ENCODE data around the gene SORL1.
A peak's percentile ranks its signal among the peaks of the same experiment; 100 is the strongest.
"Not testable (repeated sequence)": the region's sequence is repeated elsewhere in the genome, so short reads cannot be mapped to it uniquely, and the experiment has no call there.

Gene SORL1, protein sequence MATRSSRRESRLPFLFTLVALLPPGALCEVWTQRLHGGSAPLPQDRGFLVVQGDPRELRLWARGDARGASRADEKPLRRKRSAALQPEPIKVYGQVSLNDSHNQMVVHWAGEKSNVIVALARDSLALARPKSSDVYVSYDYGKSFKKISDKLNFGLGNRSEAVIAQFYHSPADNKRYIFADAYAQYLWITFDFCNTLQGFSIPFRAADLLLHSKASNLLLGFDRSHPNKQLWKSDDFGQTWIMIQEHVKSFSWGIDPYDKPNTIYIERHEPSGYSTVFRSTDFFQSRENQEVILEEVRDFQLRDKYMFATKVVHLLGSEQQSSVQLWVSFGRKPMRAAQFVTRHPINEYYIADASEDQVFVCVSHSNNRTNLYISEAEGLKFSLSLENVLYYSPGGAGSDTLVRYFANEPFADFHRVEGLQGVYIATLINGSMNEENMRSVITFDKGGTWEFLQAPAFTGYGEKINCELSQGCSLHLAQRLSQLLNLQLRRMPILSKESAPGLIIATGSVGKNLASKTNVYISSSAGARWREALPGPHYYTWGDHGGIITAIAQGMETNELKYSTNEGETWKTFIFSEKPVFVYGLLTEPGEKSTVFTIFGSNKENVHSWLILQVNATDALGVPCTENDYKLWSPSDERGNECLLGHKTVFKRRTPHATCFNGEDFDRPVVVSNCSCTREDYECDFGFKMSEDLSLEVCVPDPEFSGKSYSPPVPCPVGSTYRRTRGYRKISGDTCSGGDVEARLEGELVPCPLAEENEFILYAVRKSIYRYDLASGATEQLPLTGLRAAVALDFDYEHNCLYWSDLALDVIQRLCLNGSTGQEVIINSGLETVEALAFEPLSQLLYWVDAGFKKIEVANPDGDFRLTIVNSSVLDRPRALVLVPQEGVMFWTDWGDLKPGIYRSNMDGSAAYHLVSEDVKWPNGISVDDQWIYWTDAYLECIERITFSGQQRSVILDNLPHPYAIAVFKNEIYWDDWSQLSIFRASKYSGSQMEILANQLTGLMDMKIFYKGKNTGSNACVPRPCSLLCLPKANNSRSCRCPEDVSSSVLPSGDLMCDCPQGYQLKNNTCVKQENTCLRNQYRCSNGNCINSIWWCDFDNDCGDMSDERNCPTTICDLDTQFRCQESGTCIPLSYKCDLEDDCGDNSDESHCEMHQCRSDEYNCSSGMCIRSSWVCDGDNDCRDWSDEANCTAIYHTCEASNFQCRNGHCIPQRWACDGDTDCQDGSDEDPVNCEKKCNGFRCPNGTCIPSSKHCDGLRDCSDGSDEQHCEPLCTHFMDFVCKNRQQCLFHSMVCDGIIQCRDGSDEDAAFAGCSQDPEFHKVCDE (N-terminal part only)

GRCh38 chr11:121451986-121452608, at the start of gene SORL1:
TSS of gene SORL1 (plus strand) at chr11:121452314. CDS start at chr11:121452332, 18 bp downstream.
- peak in 3 of 4 experiments; percentile 54 to 69 (median 66) for DNase-seq (ENCODE audit: low read depth in 4 of 4, low spot score in 1 of 4)

GRCh38 chr11:121405646-121406045, 46.5 kb upstream of the SORL1 start:
- no peak for DNase-seq (ENCODE audit: low read depth in 4 of 4, low spot score in 1 of 4)

DNA sequence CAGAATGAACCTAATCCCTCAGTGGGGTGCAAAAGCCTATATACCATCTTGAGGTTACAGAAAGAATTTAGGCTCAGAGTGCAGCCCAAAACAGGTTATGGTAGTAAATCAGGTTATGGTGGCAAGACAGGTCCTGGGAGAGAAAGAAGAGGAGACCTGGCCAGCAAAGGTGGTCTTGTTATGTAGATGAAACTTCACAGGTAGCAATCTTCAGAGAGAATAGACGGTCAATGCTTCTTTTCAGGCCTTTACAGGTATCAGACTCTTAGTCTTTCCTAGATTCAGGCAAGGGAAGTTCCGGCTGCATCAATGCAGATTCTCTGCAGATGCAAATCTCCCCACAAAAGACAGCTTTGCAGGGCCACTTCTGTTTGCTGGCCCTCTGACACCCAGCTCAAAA, 45.8 kb upstream of the SORL1 start:
- DNase-seq (ENCODE audit: low read depth in 4 of 4, low spot score in 1 of 4) = no peak

GRCh38 chr11:121408830-121409229, 43.3 kb upstream of the SORL1 start:
- DNase-seq (ENCODE audit: low read depth in 4 of 4, low spot score in 1 of 4) = no peak

GRCh38 chr11:121410041-121410440, 42.1 kb upstream of the SORL1 start:
- not testable (repeated sequence) for DNase-seq (ENCODE audit: low read depth in 4 of 4, low spot score in 1 of 4)

DNA sequence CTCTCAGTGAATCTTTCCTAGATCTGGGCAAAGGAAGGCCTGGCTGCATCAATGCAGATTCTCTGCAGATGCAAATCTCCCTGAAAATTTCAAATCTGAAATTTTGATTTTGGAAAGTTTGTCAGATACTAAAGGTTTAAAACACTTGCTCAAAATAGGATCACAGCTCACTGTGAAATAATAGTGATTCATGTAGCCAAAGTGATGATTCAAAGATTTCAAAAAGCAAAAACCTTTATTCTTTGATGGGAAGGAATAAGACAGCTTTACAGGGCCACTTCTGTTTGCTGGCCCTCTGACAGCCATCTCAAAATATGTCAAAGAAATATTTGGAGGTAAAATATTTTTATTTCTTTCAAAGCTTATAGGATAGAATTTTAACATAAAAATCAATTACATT, 40.8 kb upstream of the SORL1 start:
- not testable (repeated sequence) for DNase-seq (ENCODE audit: low read depth in 4 of 4, low spot score in 1 of 4)

DNA sequence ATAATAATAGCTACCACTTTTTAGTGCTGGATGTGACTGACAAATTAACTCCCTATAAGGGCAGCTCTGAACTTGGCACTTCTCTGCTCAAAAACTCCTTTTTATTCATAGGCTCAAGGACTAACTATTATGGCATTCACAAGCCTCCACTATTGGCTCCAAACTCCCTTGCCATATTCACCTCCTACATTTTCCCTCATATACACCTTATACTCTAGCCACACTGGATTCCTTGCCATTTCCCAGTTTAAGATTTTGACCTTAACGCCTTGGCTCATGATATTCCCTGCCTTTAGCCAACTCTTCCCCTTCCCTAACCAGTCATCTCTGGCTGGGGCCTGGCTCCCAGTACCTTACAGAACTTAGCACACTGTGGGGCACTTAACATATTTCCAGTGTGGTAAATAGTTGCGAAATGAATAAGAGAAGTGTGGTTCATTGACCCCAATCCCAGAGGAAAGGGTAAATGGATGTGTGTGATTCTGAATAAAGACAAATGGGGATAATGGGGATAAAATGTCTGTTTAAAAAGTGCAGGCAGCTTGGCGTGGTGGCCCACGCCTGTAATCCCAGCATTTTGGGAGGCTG, 40.0 kb upstream of the SORL1 start:
- no peak for DNase-seq (ENCODE audit: low read depth in 4 of 4, low spot score in 1 of 4)

- DNase-seq (ENCODE audit: low read depth in 4 of 4, low spot score in 1 of 4) = no peak
Measured at GRCh38 chr11:121412711-121413415, 39.3 kb upstream of the SORL1 start.

DNA sequence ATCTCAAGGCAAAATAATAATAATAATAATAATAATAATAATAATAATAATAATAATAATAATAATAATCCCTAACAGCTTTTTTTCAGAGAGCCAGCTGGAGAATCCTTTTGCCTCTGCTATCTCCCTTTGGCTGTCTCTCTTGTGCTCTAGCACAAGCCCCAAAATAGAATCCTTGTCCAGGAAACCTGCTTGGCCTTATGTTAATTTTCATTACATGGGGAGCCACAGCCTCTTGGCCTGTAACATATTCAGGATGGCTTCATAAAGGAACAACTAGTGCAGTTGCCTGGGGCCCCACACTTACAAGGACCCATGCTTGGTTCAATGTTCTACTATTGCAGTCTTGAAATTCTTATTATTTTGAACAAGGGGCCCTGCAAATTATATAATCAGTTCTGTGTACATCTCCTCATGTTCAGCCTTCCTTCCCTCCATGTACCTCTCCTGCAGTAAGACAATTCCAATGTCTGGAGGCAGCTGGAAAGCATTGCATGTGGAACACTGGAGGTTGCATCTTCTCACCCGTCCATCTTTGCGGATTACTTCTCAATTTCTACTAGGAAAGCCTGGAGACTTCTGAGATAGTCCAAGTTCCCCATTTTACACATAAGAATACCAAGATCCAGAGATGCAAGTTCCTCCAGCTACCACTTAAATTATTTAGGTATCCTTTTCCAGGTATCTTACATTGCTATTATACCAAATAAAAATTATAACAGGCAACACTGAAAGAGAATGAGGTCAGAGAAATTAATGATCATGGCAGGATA, 37.8 kb upstream of the SORL1 start:
- no peak for DNase-seq (ENCODE audit: low read depth in 4 of 4, low spot score in 1 of 4)

GRCh38 chr11:121415856-121416255, 36.3 kb upstream of the SORL1 start:
- DNase-seq (ENCODE audit: low read depth in 4 of 4, low spot score in 1 of 4) = no peak

DNA sequence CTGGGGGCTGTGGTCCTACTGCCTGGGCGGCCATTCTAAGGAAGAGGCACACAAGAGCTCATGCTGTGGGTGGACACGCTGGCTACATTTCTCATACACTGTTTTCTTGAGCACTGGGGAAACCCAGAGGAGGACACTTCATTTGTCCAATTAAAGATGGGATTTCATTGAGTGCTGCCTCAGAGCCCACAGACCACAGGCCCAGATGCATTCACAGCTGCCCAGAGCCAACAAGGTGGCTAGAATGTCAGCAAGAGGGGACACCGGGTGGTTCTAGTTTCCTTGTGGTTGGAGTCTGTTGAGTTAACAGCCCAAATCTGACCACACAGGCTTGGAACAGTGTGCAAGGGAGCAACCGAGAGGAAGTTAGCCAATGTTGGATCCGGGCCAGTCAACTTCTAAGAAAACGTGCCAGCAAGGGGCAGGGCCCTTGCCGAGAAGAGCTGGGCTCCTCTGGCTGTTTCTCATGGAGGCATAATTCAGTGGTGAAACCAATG, 35.0 kb upstream of the SORL1 start:
- DNase-seq (ENCODE audit: low read depth in 4 of 4, low spot score in 1 of 4) = peak in 1 of 4 experiments; percentile 30

- no peak for DNase-seq (ENCODE audit: low read depth in 4 of 4, low spot score in 1 of 4)
Measured at GRCh38 chr11:121417607-121418006, 34.5 kb upstream of the SORL1 start.

DNA sequence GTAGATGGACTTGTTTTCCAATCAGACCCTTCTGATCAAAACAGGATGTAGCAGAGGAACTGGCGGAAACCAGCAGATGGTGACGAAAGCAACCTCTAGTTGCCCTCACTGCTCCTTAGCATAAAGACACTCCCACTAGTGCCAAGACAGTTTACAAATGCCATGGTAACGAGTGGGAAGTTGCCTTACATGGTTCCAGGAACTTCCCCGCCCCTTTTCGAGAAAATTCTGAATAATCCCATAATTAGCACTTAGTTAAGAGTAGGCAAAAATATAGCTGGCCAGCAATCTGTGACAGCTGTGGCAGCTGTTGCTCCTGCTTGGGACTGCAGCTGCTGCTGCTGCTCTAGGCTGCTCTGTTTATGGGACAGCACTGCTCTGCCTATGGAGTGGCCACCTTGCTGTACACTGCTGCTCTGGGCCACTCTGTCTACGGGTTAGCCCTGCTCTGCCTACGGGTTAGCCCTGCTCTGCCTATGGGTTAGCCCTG, 33.4 kb upstream of the SORL1 start:
- no peak for DNase-seq (ENCODE audit: low read depth in 4 of 4, low spot score in 1 of 4)

- no peak for DNase-seq (ENCODE audit: low read depth in 4 of 4, low spot score in 1 of 4)
Measured at GRCh38 chr11:121419836-121420235, 32.3 kb upstream of the SORL1 start.

GRCh38 chr11:121420398-121420797, 31.7 kb upstream of the SORL1 start:
- no peak for DNase-seq (ENCODE audit: low read depth in 4 of 4, low spot score in 1 of 4)

GRCh38 chr11:121421149-121421901, 30.8 kb upstream of the SORL1 start:
- DNase-seq (ENCODE audit: low read depth in 4 of 4, low spot score in 1 of 4) = no peak

GRCh38 chr11:121422675-121423074, 29.4 kb upstream of the SORL1 start:
- DNase-seq (ENCODE audit: low read depth in 4 of 4, low spot score in 1 of 4) = no peak

DNA sequence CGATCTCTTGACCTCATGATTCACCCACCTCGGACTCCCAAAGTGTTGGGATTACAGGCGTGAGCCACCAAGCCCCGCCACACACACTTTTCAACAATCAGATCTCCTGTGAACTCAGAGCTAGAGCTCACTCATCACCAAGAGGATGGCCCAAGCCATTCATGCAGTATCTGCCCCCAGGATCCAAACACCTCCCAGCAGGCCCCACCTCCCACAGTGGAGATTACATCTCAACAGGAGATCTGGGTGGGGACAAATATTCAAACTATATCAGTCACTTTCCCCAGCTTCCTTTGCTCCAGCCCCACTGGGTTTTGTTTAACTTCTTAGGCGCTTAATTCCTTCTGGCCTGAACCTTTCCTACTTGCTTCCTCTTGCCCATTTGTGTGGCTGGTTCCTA, 26.3 kb upstream of the SORL1 start:
- no peak for DNase-seq (ENCODE audit: low read depth in 4 of 4, low spot score in 1 of 4)

Data from stimulated activated CD4-positive, alpha-beta T cell treated with anti-CD3 and anti-CD28 coated beads, Interleukin-1b, Interleukin-23, amount 100 ng/mL, for 24 hours (primary cell).